ENCODE data around the gene SAMD5. TPM values are rescaled to one million over a fixed set of nuclear protein-coding genes. Genes with fewer than 3 reads are reported as not detected.

The SAMD5 gene
- total RNA-seq, 2 experiments from 2014 or later = not detected

- Mint-ChIP-seq H3K36me3 (ENCODE audit: low read depth) (no peaks in the 10 kb centered on the region), H3K4me3 (no peak overlapping the region)
- CTCF ChIA-PET = no interaction called here
Observed at GRCh38 chr6:147614501-147614900, 106.0 kb downstream of the SAMD5 start.

DNA sequence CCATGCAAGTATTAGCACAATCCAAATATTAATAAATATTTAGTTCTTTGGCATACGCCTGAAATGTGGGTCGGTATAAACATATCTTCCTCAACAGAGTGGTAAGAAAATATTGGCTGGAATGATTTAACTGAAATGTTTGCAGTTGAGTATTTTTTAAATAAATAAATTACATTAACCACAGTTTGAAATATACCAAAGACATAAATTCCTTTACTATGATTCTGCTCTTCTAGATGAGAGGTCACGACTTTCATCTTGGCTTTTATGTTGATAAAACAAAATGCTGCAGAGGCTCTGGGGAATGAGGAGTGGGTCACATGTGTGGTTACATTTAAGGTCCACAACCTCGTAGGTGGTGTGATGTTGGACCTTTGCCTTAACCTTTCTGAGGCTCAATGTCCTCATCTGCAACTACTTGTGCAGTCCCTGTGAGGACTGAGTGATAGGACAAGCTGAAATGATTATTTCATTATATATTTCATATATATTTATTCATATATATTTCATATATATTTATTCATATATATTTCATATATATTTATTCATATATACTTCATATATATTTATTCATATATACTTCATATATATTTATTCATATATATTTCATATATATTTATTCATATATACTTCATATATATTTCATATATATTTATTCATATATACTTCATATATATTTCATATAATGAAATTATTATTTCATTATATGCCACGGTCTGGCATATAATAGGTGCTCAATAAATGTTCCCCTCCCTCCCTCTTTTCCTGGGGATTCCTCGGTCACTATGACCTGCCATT lies 107.4 kb downstream of the SAMD5 start:
- Mint-ChIP-seq H3K9me3 (ENCODE audit: insufficient read depth) (no peaks in the 10 kb centered on the region), H3K27me3 (ENCODE audit: low read depth) (no peaks in the 10 kb centered on the region), H3K4me1 (ENCODE audit: low read depth) (no peaks in the 10 kb centered on the region), H3K4me3 (no peak overlapping the region), H3K27ac (no peak overlapping the region), H3K36me3 (ENCODE audit: low read depth) (no peaks in the 10 kb centered on the region)
- ATAC-seq = no peak
- ChIA-PET POLR2A (interaction anchor here (0.6 kb wide), 1 partner anchor 85 kb away, joined by 3 read pairs; no protein-coding TSS in a partner anchor), CTCF (no interaction called here)
- no peak for DNase-seq

More at GRCh38 chr6:147614501-147614900, 106.0 kb downstream of the SAMD5 start:
- ATAC-seq = no peak
- H3K4me1 Mint-ChIP-seq (ENCODE audit: low read depth) = no peaks in the 10 kb centered on the region
- POLR2A ChIA-PET = no interaction called here
- no peak for DNase-seq
- no peak overlapping the region for H3K27ac Mint-ChIP-seq
- H3K27me3 Mint-ChIP-seq (ENCODE audit: low read depth) = no peaks in the 10 kb centered on the region
- no peaks in the 10 kb centered on the region for H3K9me3 Mint-ChIP-seq (ENCODE audit: insufficient read depth)

DNA sequence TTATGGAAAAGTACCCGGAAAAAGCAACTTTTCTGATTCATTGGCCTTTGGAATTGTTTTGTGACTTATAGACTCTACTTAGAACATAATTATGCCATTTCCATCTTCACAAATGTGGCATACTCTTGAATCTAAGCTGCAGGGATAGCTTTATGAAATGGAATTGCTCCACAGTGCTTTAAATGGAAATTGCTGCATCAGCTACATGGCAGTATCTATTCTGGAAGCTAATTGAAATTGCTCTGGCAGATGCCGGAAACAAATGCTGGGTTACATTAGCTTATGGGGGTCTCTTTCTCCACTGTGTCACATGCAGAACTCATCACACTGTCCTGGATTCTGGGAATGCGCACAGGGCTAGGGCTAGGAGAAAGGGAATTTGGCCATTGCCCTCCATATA lies 108.9 kb downstream of the SAMD5 start:
- H3K4me3 Mint-ChIP-seq = no peak overlapping the region
- H3K9me3 Mint-ChIP-seq (ENCODE audit: insufficient read depth) = no peaks in the 10 kb centered on the region
- no peak overlapping the region for H3K27ac Mint-ChIP-seq
- H3K27me3 Mint-ChIP-seq (ENCODE audit: low read depth) = no peaks in the 10 kb centered on the region
- no peaks in the 10 kb centered on the region for H3K36me3 Mint-ChIP-seq (ENCODE audit: low read depth)
- ChIA-PET CTCF (no interaction called here), POLR2A (no interaction called here)
- ATAC-seq (no peak), DNase-seq (no peak)
- no peaks in the 10 kb centered on the region for H3K4me1 Mint-ChIP-seq (ENCODE audit: low read depth)

DNA sequence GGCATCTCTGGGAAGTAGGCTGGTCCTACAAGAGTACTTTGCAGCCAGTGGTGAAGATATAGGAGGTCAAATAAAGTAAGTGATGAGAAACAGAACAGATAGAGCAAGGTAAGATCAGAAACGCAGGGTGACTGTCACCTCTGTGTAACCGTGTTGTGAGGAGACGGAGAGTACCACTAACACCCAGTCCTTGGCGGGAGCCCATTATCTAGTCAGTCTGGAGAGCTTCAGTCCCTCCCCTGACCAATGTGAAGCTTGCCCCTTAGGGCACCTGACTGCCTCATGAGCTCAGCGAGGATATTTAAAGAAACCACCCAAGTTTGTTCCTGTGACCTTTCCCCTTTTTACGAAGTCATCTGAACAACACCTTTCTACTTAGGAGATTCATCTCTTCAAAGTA lies 110.0 kb downstream of the SAMD5 start:
- CTCF ChIA-PET = no interaction called here
- Mint-ChIP-seq H3K27me3 (ENCODE audit: low read depth) (no peaks in the 10 kb centered on the region), H3K27ac (no peak overlapping the region), H3K4me1 (ENCODE audit: low read depth) (no peaks in the 10 kb centered on the region), H3K9me3 (ENCODE audit: insufficient read depth) (no peaks in the 10 kb centered on the region), H3K4me3 (no peak overlapping the region), H3K36me3 (ENCODE audit: low read depth) (no peaks in the 10 kb centered on the region)
- no peak for DNase-seq
- POLR2A ChIA-PET = no interaction called here
- ATAC-seq = no peak

DNA sequence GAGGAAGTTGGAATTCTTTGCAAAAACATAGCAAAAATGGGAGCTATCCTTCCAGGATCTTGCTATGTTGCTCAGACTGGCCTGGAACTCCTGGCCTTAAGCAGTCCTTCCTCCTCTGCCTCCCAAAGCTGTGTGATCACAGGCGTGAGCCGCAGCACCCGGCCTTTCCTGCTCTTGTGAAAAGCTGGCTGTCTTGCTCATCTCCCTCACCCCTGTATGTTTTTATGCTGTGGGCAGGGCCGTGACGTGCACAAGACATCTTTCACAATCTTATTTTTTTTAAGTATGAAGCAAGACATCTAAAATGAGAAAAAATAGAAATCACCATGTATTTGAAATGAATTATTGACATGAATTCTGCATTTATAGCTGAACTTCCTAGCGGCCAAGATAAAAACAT lies 110.4 kb downstream of the SAMD5 start:
- ChIA-PET POLR2A (no interaction called here), CTCF (no interaction called here)
- no peaks in the 10 kb centered on the region for H3K4me1 Mint-ChIP-seq (ENCODE audit: low read depth)
- no peak overlapping the region for H3K4me3 Mint-ChIP-seq
- no peak overlapping the region for H3K27ac Mint-ChIP-seq
- no peaks in the 10 kb centered on the region for H3K9me3 Mint-ChIP-seq (ENCODE audit: insufficient read depth)
- DNase-seq (no peak), ATAC-seq (no peak)
- H3K27me3 Mint-ChIP-seq (ENCODE audit: low read depth) = no peaks in the 10 kb centered on the region
- no peaks in the 10 kb centered on the region for H3K36me3 Mint-ChIP-seq (ENCODE audit: low read depth)
